ENCODE measurements around the gene CARD10.

DNA sequence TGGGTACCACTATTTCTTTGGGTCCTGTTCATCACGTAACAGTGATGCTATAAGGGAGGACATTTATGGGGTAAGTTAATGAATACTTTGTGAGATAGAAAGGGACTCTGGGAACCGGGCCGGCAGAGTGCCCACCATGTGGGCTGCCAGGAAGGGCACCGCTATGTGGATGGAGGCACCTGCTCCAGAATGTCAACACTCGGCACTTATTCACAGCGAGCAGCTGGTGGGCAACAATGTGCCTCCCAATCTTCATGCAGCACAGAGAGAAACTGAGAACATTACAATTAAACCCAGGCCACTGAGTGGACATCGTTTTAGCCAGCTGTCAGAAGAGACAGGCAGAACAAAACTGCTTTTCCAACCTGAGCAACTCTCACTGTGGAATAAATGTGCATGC lies 76.1 kb downstream of the CARD10 start:
- TF ChIP-seq, protein P1, sequence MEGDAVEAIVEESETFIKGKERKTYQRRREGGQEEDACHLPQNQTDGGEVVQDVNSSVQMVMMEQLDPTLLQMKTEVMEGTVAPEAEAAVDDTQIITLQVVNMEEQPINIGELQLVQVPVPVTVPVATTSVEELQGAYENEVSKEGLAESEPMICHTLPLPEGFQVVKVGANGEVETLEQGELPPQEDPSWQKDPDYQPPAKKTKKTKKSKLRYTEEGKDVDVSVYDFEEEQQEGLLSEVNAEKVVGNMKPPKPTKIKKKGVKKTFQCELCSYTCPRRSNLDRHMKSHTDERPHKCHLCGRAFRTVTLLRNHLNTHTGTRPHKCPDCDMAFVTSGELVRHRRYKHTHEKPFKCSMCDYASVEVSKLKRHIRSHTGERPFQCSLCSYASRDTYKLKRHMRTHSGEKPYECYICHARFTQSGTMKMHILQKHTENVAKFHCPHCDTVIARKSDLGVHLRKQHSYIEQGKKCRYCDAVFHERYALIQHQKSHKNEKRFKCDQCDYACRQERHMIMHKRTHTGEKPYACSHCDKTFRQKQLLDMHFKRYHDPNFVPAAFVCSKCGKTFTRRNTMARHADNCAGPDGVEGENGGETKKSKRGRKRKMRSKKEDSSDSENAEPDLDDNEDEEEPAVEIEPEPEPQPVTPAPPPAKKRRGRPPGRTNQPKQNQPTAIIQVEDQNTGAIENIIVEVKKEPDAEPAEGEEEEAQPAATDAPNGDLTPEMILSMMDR (conservative IDR thresholded peaks at IDR 0.05; ENCODE audit: low read depth, low read length): no peak
- TF ChIP-seq EZH2 (IDR thresholded peaks at IDR 0.05; ENCODE audit: borderline replicate concordance, low read depth, low read length, poor library complexity, severe bottlenecking): no peak

All from A673 (cell line).